ENCODE results near the gene SPECC1.
"Not testable (repeated sequence)": the region's sequence is repeated elsewhere in the genome, so short reads cannot be mapped to it uniquely, and the experiment has no call there.

Gene SPECC1

GRCh38 chr17:20225162-20226115 is 216.3 kb downstream of the SPECC1 start:
- H3K4me3 ChIP-seq (ENCODE audit: low read depth in 1 of 2, low read length in 2 of 2), result no peak overlapping the region
- no peaks in the 10 kb centered on the region for H3K9me3 ChIP-seq (ENCODE audit: low read length)
- no peak overlapping the region for H3K9ac ChIP-seq (ENCODE audit: low read length)
- peaks cover 8% of the 10 kb centered on the region for H3K4me1 ChIP-seq (ENCODE audit: insufficient read depth, low read length)
- no peak overlapping the region for H3K27ac ChIP-seq (ENCODE audit: low read depth, low read length)
- no peaks in the 10 kb centered on the region for H3K36me3 ChIP-seq (ENCODE audit: insufficient read depth, low read length)
- no peaks in the 10 kb centered on the region for H3K27me3 ChIP-seq (ENCODE audit: control insufficient read depth in 1 of 2, insufficient read depth in 2 of 2, low read length in 2 of 2)

GRCh38 chr17:20226814-20227482 is 217.8 kb downstream of the SPECC1 start:
- peaks cover 8% of the 10 kb centered on the region for H3K4me1 ChIP-seq (ENCODE audit: insufficient read depth, low read length)
- H3K4me3 ChIP-seq (ENCODE audit: low read depth in 1 of 2, low read length in 2 of 2), result peak overlapping the region in 1 of 2 donors; percentile 17
- no peaks in the 10 kb centered on the region for H3K9me3 ChIP-seq (ENCODE audit: low read length)
- no peaks in the 10 kb centered on the region for H3K36me3 ChIP-seq (ENCODE audit: insufficient read depth, low read length)
- H3K9ac ChIP-seq (ENCODE audit: low read length), result no peak overlapping the region
- no peak overlapping the region for H3K27ac ChIP-seq (ENCODE audit: low read depth, low read length)
- H3K27me3 ChIP-seq (ENCODE audit: control insufficient read depth in 1 of 2, insufficient read depth in 2 of 2, low read length in 2 of 2), result no peaks in the 10 kb centered on the region

- not testable (repeated sequence) for H3K36me3 ChIP-seq (ENCODE audit: insufficient read depth, low read length); H3K9ac ChIP-seq (ENCODE audit: low read length); H3K27me3 ChIP-seq (ENCODE audit: control insufficient read depth in 1 of 2, insufficient read depth in 2 of 2, low read length in 2 of 2); H3K4me1 ChIP-seq (ENCODE audit: insufficient read depth, low read length); H3K27ac ChIP-seq (ENCODE audit: low read depth, low read length); H3K9me3 ChIP-seq (ENCODE audit: low read length); H3K4me3 ChIP-seq (ENCODE audit: low read depth in 1 of 2, low read length in 2 of 2)
Measured at GRCh38 chr17:20227720-20228370, 218.7 kb downstream of the SPECC1 start.

DNA sequence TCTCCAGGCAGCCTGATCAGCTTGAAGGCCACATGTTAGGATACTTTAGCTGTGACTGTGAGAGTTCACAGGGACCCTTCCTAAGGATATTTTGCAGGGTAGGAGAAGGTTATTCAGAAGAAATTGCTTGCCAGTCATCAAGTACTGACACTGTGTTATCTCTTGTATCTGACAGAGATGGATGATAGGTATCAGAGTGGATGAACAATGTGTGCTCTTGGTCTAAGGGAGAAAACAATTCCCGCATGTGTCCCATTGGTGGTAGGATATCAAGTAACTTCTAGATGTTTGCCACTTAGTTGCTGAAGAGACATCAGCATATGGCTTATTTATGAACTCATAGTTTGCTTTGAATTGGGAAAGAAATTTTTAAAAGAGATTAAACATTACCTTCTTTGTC is 219.3 kb downstream of the SPECC1 start:
- peaks cover 8% of the 10 kb centered on the region for H3K4me1 ChIP-seq (ENCODE audit: insufficient read depth, low read length)
- H3K27ac ChIP-seq (ENCODE audit: low read depth, low read length), result no peak overlapping the region
- H3K36me3 ChIP-seq (ENCODE audit: insufficient read depth, low read length), result peaks cover 7% of the 10 kb centered on the region
- H3K27me3 ChIP-seq (ENCODE audit: control insufficient read depth in 1 of 2, insufficient read depth in 2 of 2, low read length in 2 of 2), result no peaks in the 10 kb centered on the region
- H3K4me3 ChIP-seq (ENCODE audit: low read depth in 1 of 2, low read length in 2 of 2), result no peak overlapping the region
- H3K9ac ChIP-seq (ENCODE audit: low read length), result no peak overlapping the region
- H3K9me3 ChIP-seq (ENCODE audit: low read length), result no peaks in the 10 kb centered on the region

DNA sequence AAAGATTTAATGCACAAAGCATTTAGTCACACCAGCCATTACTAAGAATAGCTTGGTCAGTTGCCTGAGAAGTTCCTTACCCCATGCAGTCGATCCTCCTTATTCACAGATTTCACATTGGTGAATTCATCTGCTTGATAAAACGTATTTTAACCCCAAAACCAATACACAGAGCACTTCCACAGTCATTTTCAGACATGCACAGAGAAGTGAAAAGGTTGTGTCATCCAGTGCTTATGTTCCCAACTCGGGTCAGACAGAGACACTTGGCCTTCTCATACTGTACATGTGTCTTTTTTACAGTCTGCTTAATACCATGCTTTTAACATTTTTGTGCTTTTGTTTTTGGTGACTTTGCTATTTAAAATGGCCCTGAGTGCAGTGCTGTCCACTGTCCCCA is 219.7 kb downstream of the SPECC1 start:
- Histone ChIP-seq H3K4me3 (ENCODE audit: low read depth in 1 of 2, low read length in 2 of 2) (no peak overlapping the region), H3K9me3 (ENCODE audit: low read length) (no peaks in the 10 kb centered on the region), H3K9ac (ENCODE audit: low read length) (no peak overlapping the region), H3K27ac (ENCODE audit: low read depth, low read length) (no peak overlapping the region), H3K4me1 (ENCODE audit: insufficient read depth, low read length) (peaks cover 8% of the 10 kb centered on the region), H3K36me3 (ENCODE audit: insufficient read depth, low read length) (peaks cover 7% of the 10 kb centered on the region), H3K27me3 (ENCODE audit: control insufficient read depth in 1 of 2, insufficient read depth in 2 of 2, low read length in 2 of 2) (no peaks in the 10 kb centered on the region)

DNA sequence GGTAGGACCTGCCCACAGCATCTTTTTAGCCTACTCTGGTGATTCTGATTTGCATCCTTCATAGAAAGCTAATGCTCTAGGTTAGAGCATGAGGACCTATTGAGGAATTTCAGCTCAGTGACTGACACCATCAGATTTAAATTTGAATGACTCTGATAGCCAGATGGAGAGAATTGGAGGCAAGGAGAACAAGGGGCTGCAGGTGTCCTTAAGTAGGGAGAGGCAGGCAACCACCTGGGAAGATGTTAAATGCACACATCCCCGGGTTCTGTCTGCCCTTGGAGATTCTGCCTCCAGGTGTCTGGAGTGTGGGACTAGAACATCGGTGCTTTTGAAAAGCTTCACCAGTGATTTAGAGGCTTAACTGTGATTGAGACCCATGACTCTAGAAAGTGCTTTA is 221.8 kb downstream of the SPECC1 start:
- Histone ChIP-seq H3K27ac (ENCODE audit: low read depth, low read length) (no peak overlapping the region), H3K4me1 (ENCODE audit: insufficient read depth, low read length) (peaks cover 8% of the 10 kb centered on the region), H3K9me3 (ENCODE audit: low read length) (no peaks in the 10 kb centered on the region), H3K36me3 (ENCODE audit: insufficient read depth, low read length) (peaks cover 7% of the 10 kb centered on the region), H3K9ac (ENCODE audit: low read length) (no peak overlapping the region), H3K27me3 (ENCODE audit: control insufficient read depth in 1 of 2, insufficient read depth in 2 of 2, low read length in 2 of 2) (no peaks in the 10 kb centered on the region), H3K4me3 (ENCODE audit: low read depth in 1 of 2, low read length in 2 of 2) (no peak overlapping the region)

DNA sequence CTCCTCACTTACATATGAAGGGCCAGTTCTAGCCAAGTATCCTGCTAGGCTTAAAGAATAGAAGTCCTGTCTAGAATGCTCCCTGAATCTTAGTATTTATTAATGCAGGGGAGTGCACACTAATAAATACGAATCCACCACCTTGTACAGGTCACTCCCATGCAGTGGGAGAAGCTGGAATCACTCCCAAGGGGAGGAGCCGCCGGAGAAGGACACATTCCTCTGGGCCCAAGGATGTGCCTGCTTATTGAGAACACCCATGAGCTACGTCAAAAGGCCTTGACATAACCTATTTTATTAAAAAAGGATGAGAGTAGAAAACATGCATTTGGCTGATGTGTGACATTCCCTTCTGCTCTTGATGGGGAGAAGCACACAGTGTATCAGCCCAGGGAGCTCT is 223.5 kb downstream of the SPECC1 start:
- H3K36me3 ChIP-seq (ENCODE audit: insufficient read depth, low read length), result peaks cover 7% of the 10 kb centered on the region
- no peak overlapping the region for H3K27ac ChIP-seq (ENCODE audit: low read depth, low read length)
- no peak overlapping the region for H3K9ac ChIP-seq (ENCODE audit: low read length)
- no peaks in the 10 kb centered on the region for H3K9me3 ChIP-seq (ENCODE audit: low read length)
- H3K4me3 ChIP-seq (ENCODE audit: low read depth in 1 of 2, low read length in 2 of 2), result no peak overlapping the region
- no peaks in the 10 kb centered on the region for H3K27me3 ChIP-seq (ENCODE audit: control insufficient read depth in 1 of 2, insufficient read depth in 2 of 2, low read length in 2 of 2)
- peaks cover 4% of the 10 kb centered on the region for H3K4me1 ChIP-seq (ENCODE audit: insufficient read depth, low read length)

DNA sequence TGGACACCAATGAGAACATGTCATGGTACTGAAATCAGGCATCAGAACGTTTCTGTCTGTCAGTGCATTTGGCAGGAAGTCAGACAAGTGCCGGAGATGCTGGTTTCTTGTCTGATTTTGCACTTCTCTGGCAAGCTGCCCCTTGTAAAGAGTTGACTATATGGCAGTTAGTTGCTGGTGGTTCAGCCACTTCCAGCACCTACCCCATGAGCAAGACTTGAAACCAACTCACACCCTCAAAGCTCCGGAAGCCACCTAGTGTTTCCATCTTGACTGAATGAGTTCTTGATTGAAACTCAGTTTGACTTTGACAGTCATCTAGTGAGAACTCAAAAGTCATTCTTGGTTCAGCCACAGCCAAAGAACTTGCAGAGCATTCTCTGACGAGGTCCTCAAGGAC is 225.1 kb downstream of the SPECC1 start:
- no peak overlapping the region for H3K27ac ChIP-seq (ENCODE audit: low read depth, low read length)

GRCh38 chr17:20235747-20236146 is 226.6 kb downstream of the SPECC1 start:
- Histone ChIP-seq H3K27me3 (ENCODE audit: control insufficient read depth in 1 of 2, insufficient read depth in 2 of 2, low read length in 2 of 2) (no peaks in the 10 kb centered on the region), H3K27ac (ENCODE audit: low read depth, low read length) (no peak overlapping the region), H3K9me3 (ENCODE audit: low read length) (no peaks in the 10 kb centered on the region), H3K4me3 (ENCODE audit: low read depth in 1 of 2, low read length in 2 of 2) (no peak overlapping the region), H3K36me3 (ENCODE audit: insufficient read depth, low read length) (peaks cover 7% of the 10 kb centered on the region), H3K9ac (ENCODE audit: low read length) (no peak overlapping the region), H3K4me1 (ENCODE audit: insufficient read depth, low read length) (no peaks in the 10 kb centered on the region)

More for the DNA sequence above, 225.1 kb downstream of the SPECC1 start:
- Histone ChIP-seq H3K9me3 (ENCODE audit: low read length) (no peaks in the 10 kb centered on the region), H3K27me3 (ENCODE audit: control insufficient read depth in 1 of 2, insufficient read depth in 2 of 2, low read length in 2 of 2) (no peaks in the 10 kb centered on the region), H3K4me1 (ENCODE audit: insufficient read depth, low read length) (no peaks in the 10 kb centered on the region), H3K4me3 (ENCODE audit: low read depth in 1 of 2, low read length in 2 of 2) (no peak overlapping the region), H3K9ac (ENCODE audit: low read length) (no peak overlapping the region), H3K36me3 (ENCODE audit: insufficient read depth, low read length) (peaks cover 7% of the 10 kb centered on the region)

DNA sequence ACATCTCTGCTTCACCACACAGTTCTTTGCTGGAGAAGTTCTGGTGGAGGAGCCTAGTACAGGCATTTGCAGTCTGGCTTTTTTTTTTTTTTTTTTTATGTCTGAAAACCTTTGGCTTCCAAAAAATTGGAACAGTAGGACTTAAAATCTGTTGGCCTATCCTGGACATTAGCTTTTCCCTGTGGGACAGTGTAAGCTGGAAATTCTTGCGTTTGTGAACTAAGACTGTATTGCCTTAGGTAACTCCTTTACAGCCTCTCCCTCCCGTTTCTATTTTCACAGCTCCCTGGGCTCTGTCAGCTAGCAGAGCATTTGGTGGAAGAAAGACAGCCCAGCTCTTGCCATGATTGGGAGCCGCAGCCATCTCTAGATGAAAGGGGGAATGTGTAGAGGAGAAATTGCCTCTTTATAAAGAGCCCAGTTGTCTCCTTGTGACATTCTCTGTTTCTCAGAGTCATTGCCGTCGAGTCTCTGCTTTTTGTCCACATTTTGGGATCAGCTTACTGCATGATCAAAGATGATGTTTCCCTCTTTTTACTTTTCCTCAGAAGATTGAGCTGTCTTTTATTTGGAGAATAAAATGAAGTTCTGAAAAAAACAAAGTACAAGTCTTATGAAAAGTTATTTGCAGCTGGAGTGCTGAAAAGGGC is 227.5 kb downstream of the SPECC1 start:
- Histone ChIP-seq H3K4me3 (ENCODE audit: low read depth in 1 of 2, low read length in 2 of 2) (no peak overlapping the region), H3K36me3 (ENCODE audit: insufficient read depth, low read length) (peaks cover 7% of the 10 kb centered on the region), H3K27ac (ENCODE audit: low read depth, low read length) (no peak overlapping the region), H3K27me3 (ENCODE audit: control insufficient read depth in 1 of 2, insufficient read depth in 2 of 2, low read length in 2 of 2) (no peaks in the 10 kb centered on the region), H3K4me1 (ENCODE audit: insufficient read depth, low read length) (no peaks in the 10 kb centered on the region), H3K9ac (ENCODE audit: low read length) (no peak overlapping the region), H3K9me3 (ENCODE audit: low read length) (no peaks in the 10 kb centered on the region)

GRCh38 chr17:20239776-20240175 is 230.6 kb downstream of the SPECC1 start:
- not testable (repeated sequence) for H3K4me1 ChIP-seq (ENCODE audit: insufficient read depth, low read length); H3K9me3 ChIP-seq (ENCODE audit: low read length); H3K9ac ChIP-seq (ENCODE audit: low read length); H3K36me3 ChIP-seq (ENCODE audit: insufficient read depth, low read length); H3K27ac ChIP-seq (ENCODE audit: low read depth, low read length); H3K27me3 ChIP-seq (ENCODE audit: control insufficient read depth in 1 of 2, insufficient read depth in 2 of 2, low read length in 2 of 2); H3K4me3 ChIP-seq (ENCODE audit: low read depth in 1 of 2, low read length in 2 of 2)

Data from muscle layer of colon (tissue), 2 donors.